ENCODE results near the gene ERMAP.

The ERMAP gene

GRCh38 chr1:42784946-42785693, 31.8 kb upstream of the ERMAP start, which contains the start of gene TMEM269:
TSS of gene TMEM269 (plus strand) at chr1:42784991. CDS start at chr1:42789894, 4,903 bp downstream.
- H3K36me3 ChIP-seq (ENCODE audit: control insufficient read depth, low read length), result peaks cover 10% of the 10 kb centered on the region
- H3K4me1 ChIP-seq (ENCODE audit: control insufficient read depth, low read length), result no peaks in the 10 kb centered on the region
- no peaks in the 10 kb centered on the region for H3K79me2 ChIP-seq (ENCODE audit: control insufficient read depth, low read length)
- no peak within 1 kb of the TSS for H3K4me2 ChIP-seq (ENCODE audit: low read length)
- H4K20me1 ChIP-seq (ENCODE audit: control insufficient read depth, insufficient read depth, low read depth, low read length), result no peaks in the 10 kb centered on the region
- H3K9me3 ChIP-seq (ENCODE audit: control insufficient read depth, insufficient read depth, low read length), result no peaks in the 10 kb centered on the region
- no peaks in the 10 kb centered on the region for H3F3A ChIP-seq (ENCODE audit: control insufficient read depth, insufficient read depth)
- no peak within 1 kb of the TSS for H3K27ac ChIP-seq (ENCODE audit: low read depth, low read length)
- no peak within 1 kb of the TSS for H3K4me3 ChIP-seq (ENCODE audit: low read length)
- no peaks in the 10 kb centered on the region for H3K27me3 ChIP-seq (ENCODE audit: control insufficient read depth, low read length)
- H3K9me2 ChIP-seq (replicated peaks; ENCODE audit: control insufficient read depth, low read length), result no peaks in the 10 kb centered on the region
- TF ChIP-seq EZH2phosphoT487 (IDR thresholded peaks at IDR 0.05; ENCODE audit: borderline replicate concordance, low read length) (no peak), CTCF (IDR thresholded peaks at IDR 0.05; ENCODE audit: low read depth, low read length, poor library complexity, severe bottlenecking) (no peak)

- Histone ChIP-seq H3K4me3 (ENCODE audit: low read length) (no peak overlapping the region), H3K27me3 (ENCODE audit: control insufficient read depth, low read length) (no peaks in the 10 kb centered on the region), H4K20me1 (ENCODE audit: control insufficient read depth, insufficient read depth, low read depth, low read length) (no peaks in the 10 kb centered on the region), H3F3A (ENCODE audit: control insufficient read depth, insufficient read depth) (no peaks in the 10 kb centered on the region), H3K4me1 (ENCODE audit: control insufficient read depth, low read length) (no peaks in the 10 kb centered on the region), H3K9me2 (replicated peaks; ENCODE audit: control insufficient read depth, low read length) (no peaks in the 10 kb centered on the region), H3K79me2 (ENCODE audit: control insufficient read depth, low read length) (no peaks in the 10 kb centered on the region), H3K9me3 (ENCODE audit: control insufficient read depth, insufficient read depth, low read length) (no peaks in the 10 kb centered on the region), H3K27ac (ENCODE audit: low read depth, low read length) (no peak overlapping the region), H3K4me2 (ENCODE audit: low read length) (no peak overlapping the region), H3K36me3 (ENCODE audit: control insufficient read depth, low read length) (peaks cover 4% of the 10 kb centered on the region)
- TF ChIP-seq CTCF (IDR thresholded peaks at IDR 0.05; ENCODE audit: low read depth, low read length, poor library complexity, severe bottlenecking) (no peak), EZH2phosphoT487 (IDR thresholded peaks at IDR 0.05; ENCODE audit: borderline replicate concordance, low read length) (no peak)
Observed at GRCh38 chr1:42786097-42786496, 30.8 kb upstream of the ERMAP start.

- H3K27ac ChIP-seq (ENCODE audit: low read depth, low read length), result no peak overlapping the region
- no peaks in the 10 kb centered on the region for H4K20me1 ChIP-seq (ENCODE audit: control insufficient read depth, insufficient read depth, low read depth, low read length)
- H3K9me3 ChIP-seq (ENCODE audit: control insufficient read depth, insufficient read depth, low read length), result no peaks in the 10 kb centered on the region
- no peaks in the 10 kb centered on the region for H3F3A ChIP-seq (ENCODE audit: control insufficient read depth, insufficient read depth)
- no peaks in the 10 kb centered on the region for H3K4me1 ChIP-seq (ENCODE audit: control insufficient read depth, low read length)
- no peaks in the 10 kb centered on the region for H3K79me2 ChIP-seq (ENCODE audit: control insufficient read depth, low read length)
- TF ChIP-seq EZH2phosphoT487 (IDR thresholded peaks at IDR 0.05; ENCODE audit: borderline replicate concordance, low read length) (no peak), CTCF (IDR thresholded peaks at IDR 0.05; ENCODE audit: low read depth, low read length, poor library complexity, severe bottlenecking) (no peak)
- H3K27me3 ChIP-seq (ENCODE audit: control insufficient read depth, low read length), result no peaks in the 10 kb centered on the region
- H3K36me3 ChIP-seq (ENCODE audit: control insufficient read depth, low read length), result peaks cover 1% of the 10 kb centered on the region; the same call in 1 of the 2 replicates
- H3K4me3 ChIP-seq (ENCODE audit: low read length), result no peak overlapping the region
- H3K4me2 ChIP-seq (ENCODE audit: low read length), result no peak overlapping the region
- no peaks in the 10 kb centered on the region for H3K9me2 ChIP-seq (replicated peaks; ENCODE audit: control insufficient read depth, low read length)
Observed at GRCh38 chr1:42788021-42788420, 28.9 kb upstream of the ERMAP start.

Measured in DOHH2 (cell line).